HUDEP-2 (cell line): Measurements from ENCODE around the gene ARHGEF10L.
A peak's percentile ranks its signal among the peaks of the same experiment; 100 is the strongest.

Experiments used
- DNase-seq, 76 experiments: peaks; one replicate each; lab custom pipeline; 2025; ENCODE audit not compliant: unreplicated experiment in 76 of 76; lab: John Stamatoyannopoulos, UW

ARHGEF10L gene

DNA sequence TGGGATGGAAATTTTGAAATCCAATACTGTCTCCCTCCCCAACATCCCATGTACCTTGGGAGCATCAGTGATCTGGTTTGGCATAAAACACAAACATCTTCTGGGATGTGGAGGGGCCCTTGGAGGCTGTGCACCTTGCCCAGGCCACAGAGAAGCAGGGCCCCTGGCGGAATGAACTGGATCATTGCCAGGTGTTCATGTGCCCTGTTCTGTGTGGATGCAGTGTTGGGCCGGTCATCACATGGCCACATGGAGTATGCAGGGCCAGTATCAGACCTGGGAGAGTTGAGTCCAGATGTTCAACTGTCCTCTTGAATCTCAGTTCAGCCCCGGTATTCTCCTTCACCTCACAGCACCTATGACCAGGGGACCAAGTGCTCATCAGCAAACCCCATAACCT lies 26.9 kb downstream of the ARHGEF10L start:
- DNase-seq: no peak

DNA sequence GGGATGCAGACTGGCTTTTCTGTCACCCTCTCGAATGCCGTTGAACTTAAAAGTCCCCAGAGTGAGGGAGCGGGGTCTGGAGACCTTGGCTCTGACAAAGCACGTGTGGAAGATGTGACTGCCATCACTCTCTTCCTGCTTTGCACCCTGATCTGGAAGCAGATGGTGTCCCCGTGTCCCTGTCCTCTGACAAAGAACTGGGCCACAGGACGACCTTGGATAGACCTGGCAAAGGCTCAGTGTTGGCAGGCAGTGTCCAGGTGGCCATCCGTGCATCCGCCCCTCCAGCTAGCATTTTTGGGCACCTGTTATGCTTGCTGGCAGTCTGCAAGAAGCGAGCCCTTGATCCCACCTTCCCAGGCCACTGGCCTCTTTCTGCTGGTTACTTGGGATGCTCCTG lies 27.4 kb downstream of the ARHGEF10L start:
- DNase-seq: no peak

DNA sequence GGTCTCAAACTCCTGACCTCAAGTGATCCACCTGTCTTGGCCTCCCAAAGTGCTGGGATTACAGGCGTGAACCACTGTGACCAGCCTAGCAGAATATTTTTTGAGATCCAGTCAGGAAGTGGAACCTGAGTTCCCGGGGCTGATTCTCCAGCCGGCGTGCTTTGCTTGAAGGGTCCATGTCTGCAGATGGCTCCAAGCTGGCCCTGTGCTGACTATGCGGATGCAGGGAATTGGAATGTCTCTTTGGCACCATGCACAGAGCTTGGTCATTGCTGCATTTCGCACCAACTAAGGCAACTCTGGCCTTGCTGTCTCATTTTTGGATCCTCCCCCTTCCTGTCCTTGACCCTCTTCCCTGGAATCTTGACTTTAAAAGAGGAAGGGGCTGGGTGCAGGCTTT lies 28.1 kb downstream of the ARHGEF10L start:
- DNase-seq: no peak

DNA sequence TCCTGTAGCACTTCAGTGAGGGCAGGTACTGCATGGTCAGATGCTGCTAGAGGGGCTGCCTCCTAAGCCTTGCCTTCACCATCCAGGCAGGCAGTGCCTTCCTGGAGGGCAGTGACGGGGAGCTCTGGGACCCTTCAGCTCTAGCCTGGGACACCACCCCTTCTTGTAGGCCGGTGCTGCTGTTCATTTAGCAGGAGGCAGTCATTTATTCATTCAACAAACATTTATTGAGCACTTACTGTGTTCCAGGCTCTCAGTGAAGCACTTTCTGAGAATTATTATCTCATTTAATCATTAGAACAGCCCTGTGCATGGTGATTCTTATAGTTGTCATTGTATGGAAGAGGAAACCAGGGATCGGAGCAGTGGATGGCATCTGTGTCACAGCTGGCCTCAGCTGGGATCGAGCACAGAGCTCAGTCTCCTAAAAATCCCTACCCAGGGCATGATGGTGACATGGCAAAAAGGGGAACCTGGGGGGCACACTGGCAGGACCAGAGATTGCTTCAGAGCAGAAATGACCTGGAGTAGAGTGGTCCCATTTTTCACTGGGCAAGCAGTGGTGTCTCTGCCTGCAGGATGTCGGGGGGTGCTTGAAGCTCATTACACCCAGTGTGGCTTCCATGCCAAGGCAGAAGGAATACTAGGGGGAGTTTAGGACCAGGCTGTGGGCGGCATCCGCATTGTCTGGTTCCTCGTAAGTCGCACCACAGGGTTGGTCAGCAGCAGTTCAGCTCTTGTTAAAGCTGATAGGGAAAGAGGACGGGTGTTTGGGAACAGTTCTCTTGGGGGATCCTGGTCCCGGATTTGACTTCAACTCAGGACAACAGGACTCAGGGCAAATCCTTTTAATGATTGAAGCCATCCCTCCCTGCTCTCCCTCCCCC lies 28.8 kb downstream of the ARHGEF10L start:
- no peak for DNase-seq

DNA sequence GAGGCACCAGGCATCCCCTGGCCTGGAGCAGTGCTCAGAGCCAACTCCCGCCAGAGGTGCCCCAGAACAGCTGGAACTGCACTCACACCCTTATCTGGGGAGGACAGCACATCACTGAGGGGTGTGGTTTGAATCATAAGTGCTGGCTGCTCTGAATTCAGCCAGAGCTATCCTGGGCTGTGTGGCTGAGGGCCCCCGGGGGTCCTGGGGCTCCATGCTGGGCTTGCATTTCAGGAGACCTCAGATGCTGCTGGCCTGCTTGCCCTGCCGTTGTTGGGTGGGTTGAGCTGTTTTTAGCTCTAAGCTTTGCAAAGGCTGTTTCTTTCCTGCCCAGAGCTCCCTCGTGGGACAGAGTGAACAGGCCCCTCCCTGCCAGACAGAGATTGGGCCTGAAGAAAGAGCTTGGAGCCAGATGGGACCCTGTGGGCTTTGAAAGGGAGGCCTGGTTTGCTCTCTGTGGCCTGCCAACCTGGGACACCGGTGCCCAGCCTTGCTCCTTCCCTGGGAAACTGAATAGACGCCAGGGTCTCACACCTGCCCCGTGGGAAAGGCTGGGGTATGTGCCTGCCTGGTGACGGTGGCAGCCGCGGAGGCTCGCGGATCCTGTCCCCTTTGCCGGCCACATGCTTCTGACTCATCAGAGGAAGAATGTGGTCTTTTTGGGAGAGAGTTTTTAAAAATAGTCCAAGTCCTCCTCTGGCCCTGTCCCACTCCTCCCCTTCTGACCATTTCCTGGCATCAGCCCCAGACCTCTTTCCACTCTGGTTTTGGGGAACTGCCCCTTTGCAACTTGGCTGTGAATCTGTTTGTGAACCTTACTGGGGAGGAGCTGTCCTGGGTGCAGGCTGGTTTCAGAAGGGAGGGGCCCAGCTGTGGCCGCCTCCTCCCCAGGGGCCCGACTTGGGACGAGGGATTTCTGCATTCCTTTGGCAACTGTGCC lies 30.0 kb downstream of the ARHGEF10L start:
- peak in 71 of 76 experiments; percentile 13 to 83 (median 54) for DNase-seq

DNA sequence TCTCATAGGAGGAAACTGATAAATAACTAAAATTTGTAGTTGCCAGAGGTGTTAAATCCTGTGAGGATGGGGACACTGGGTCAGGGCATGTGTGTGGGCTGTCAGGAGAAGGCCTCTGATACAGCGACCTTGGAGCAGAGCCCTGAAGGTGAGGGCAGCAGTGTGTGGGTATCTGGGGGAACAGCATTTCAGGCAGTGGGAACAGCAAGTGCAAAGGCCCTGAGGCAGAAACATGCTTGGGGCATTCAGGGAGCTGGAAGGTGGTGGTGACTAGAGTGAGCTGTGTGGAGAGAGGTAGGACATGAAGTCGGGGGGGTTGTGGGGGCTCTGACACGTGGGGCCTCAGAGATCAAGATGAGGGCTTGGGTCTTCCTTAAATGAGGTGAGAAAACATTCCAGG lies 30.7 kb downstream of the ARHGEF10L start:
- no peak for DNase-seq

DNA sequence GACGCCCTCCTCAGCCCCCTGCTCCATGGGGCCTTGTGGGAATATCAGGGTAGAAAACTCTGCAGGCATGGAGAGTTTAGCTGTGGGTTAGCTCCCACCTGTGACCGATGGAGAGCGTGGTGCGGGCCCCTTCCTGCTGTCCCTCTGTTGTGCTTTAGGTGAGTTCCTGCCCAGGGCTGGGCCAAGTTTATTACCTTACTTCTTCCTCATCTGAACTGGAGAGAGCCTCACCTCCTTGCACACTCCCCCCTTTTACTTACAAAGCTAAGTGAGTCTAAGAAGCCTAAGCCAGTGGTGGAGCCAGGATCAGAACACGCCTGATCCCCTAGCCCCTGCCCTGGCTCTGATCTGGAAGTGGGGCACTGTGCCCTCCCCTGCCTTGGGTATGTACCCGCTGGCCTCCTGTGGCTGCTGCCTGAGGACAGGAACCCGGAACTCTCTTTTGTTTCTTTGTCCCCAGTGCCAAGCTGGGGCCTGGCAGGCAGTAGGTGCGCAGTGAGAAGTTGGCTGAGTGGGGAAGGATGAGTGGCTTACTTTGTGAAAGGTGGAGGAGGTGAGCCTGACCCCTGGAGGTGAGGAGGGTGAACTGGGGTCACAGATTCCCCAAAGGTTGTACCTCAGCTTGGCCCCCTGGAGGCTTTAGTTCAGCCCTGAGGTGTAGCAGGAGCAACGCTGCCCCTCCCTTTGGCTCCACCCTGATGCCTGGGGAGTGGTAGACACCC lies 32.9 kb downstream of the ARHGEF10L start:
- DNase-seq: peak in 1 of 76 experiments; percentile 13

DNA sequence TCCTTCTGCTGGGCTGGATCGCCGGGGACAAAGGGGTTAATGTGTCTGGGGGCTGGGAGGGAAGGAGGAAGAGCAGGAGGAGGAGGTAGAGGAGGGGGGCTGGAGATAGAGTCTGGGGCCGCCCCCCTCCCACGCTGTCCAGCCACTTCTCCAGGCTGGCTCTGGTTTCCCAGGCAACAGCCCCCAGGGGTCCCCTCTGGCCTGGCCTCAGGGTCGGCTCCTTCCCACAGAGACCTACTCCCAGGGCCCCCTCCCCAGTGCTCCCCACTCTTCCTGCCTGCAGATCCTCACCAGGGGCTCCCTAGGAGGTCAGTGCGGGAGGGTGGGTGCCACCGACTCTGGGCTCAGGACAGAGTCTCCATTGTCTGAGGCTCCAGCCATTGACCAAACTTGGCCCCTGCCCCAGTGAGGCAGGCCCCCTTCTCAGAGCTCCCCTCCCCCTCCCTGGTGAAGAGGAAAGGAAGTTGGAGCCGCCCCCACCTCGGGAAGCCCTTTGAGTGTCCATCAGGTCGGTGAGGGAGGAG lies 34.1 kb downstream of the ARHGEF10L start:
- no peak for DNase-seq

DNA sequence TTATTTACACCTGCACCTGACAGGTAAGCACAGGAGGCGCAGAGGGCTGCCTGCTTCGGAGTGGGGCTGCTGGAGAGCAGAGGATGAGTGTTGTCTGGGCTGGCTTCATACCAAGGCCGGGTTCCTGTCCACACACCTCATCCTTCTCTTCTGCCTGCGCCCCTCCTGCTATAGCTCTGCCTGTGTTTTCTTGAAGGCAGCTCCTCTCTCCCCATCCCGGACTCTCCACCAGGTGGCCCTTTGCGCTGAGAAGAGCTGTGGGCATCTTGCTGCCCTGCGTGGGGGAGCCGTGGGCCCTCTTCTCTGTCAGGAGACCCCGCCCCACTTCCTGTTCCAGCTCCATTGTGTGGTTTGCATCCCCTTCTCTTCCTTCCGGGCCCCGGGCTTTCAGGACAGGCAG lies 35.0 kb downstream of the ARHGEF10L start:
- DNase-seq: no peak

DNA sequence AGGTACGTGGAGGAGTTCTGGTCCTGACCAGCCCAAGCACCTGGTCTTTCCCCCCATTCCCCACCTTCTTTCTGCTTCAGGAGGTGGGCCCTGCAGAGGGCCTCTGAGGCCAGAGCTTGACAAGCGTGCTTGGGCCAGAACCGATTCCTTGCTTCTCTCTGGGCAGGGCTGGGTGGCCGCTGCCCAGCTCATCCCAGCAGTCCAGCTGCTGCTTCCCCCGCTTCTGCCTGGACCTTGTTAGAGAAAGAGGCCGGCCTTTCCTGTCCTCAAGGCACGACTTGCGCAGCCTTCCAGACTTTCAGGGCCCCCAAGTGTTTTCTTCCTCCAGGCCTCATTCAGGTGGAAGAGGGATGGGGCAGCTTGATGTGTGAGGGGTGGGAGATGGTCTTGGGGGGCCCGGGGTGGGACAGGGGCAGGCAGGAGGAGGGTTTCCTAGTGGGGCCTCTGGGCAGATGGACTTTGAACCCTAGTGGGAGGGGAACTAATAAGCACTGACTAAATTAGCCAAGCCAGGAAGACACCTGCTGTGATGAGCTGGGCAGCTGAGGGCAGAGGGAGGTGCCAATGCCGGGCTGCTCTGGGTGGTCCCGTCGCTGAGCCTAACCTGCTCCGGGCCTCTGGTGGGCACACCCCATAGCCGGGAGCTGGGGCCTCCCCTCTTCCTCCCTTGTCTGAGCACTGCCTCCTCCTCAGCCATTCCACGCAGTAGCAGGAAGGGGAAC lies 36.5 kb downstream of the ARHGEF10L start:
- no peak for DNase-seq

DNA sequence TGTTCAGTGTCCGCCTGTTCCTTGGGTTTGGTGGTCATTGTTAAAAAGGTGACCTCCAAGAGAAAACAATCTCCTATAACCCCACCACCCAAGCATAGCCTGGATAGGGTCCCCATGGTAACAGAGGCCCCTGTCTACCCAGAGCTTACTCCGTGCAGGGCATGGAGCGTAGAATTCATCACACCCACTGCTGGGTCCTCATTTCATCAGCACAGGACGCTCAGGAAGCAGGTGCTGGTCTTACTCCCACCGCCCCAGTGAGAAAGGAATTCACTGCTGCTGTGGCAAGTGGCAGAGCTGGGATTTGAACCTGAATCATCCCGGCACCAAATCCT lies 37.0 kb downstream of the ARHGEF10L start:
- no peak for DNase-seq

DNA sequence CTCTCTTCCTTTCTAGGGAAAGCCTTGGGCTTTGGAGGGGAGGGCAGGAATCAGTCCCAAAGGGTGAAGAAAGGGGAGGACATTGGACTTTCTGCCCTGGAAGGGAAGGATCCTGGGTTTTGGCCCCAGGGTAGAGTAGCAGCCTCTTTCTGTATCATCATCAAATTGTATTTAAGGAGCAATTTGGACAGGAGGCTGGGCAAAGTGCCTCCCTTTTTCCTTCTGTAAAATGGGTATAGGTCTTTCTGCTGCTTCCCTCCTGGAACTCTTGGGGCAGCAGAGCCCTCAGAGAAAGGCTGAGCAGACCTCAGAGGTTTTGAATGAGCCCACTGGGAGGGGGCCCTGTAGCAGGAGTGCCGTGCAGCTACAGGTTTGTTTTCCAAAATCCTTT lies 38.4 kb downstream of the ARHGEF10L start:
- DNase-seq: no peak

DNA sequence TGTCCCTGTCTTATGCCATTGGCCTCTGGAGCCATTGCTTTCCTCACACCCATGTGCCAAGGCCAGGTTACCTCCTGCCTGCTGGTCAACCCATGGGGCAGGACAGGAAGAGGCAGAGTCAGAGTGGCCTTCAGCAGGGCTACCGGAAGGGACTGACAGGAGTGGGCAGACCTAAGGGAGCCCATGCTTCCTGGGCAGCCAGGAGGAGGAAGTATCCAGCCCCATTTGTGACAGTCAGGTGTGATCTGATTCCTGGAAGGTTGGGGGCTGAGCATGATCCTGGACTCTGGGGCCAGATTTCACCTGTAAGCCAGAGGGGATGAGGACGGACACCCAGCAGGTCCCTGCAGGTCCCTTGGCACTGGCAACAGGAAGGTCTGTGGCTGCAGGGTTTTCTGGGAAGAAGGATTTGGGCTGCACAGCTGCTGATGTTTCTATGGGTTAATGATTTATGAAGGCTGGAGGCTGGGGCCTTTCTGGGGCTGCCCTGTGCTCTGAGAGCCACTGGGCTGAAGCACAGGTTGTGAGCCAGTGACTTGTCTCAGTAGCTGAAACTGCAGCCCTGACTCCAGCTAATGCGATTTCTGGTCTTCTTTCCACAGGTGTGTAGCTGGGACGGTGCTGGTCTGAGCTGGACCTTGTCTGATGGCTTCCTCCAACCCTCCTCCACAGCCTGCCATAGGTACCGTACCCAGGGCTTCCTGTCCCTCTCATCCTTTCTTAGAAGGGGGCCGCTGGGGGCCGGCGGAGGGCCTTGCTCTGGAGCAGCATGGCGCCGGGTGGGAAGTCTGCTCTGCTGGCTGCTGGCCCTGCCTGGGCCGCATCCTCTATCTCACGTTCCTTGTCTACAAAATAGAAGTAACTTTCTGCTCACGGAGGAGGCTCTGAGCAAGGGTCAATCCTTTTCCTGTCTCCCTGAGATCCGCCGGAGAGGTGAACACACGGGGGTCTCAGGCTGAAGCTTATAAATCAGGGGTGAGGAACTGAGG lies 40.7 kb downstream of the ARHGEF10L start:
- no peak for DNase-seq

DNA sequence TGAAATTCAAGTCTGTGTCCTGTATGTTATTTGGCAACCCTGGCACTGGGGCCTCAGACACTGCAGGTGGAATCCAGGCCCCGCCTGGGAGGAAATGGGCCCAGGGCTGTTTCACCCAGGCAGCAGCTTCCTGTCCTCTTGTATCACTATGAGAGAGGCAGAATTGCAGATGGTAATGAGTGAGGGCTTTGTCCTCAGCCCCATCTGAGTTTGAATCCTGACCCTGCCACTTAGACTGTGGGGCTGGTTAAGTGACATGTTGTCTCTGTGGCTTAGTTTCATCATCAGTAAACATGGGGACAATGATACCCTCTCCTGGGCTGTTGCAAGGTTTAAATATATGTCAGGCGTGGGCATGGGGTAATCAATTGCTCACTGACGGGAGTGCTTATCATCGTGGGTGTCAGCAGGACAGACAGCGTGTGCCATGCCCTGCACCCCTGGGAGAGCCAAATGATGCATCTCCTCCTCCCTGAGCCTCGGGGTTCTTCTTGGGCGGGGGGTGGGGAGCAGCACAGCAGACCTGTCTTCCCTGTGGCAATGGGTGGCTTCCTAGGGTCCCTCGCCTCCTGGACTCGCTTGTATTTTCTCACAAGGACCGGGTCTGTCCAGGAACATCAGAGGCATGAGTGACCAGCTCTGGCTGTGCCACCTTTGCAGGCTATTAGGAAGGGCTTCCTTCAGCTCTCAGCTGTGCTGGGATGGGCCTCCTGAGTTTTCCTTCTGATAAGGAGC lies 42.1 kb downstream of the ARHGEF10L start:
- no peak for DNase-seq

DNA sequence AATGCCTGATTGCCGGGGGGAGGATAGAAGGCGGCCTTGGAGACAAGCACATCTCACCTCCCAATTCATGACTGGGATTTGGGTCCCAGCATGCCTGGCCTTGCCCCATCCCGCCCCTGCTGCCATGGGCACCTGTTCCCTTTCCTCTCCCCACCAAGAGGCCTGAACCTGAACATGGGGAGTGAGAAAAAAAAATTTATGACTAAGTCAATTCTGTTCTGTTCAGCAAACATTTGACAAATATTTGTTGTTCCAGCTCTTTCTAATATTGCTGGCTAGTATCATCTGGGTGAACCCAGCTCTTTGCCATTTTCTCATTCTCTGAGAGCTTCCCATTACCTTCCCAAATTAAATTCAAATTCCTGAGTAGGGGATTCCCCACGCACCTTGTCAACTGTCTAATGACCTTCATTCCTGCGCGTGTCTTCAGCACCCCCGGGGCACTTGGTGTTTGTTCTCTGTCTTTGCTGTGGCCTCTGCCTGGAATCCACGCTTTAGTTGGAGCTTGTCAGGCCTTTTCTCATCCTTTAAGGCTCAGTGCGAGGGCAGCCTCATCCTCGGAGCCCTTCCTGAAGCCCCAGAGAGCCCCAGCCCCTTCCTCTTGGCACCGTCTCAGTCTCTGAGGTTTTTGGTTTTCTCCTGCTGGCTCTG lies 42.8 kb downstream of the ARHGEF10L start:
- DNase-seq: no peak

DNA sequence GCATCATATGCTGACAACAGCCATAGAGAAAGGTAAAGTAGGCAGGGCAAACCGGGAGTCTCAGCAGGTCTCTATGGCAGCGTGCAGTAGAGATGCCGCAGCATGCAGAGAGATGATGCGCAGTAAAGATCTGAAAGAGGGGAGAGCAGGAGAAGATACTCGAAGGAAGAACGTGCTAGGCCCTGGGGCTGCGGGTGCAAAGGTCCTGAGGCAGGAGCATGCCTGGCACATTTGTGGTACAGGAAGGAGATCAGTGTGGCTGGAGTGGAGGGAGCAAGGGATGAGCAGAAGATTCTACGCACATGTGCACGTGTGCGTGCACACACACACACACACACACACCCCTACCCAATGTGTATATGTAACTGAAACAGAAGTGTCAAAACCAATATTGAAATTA lies 45.0 kb downstream of the ARHGEF10L start:
- DNase-seq: no peak

DNA sequence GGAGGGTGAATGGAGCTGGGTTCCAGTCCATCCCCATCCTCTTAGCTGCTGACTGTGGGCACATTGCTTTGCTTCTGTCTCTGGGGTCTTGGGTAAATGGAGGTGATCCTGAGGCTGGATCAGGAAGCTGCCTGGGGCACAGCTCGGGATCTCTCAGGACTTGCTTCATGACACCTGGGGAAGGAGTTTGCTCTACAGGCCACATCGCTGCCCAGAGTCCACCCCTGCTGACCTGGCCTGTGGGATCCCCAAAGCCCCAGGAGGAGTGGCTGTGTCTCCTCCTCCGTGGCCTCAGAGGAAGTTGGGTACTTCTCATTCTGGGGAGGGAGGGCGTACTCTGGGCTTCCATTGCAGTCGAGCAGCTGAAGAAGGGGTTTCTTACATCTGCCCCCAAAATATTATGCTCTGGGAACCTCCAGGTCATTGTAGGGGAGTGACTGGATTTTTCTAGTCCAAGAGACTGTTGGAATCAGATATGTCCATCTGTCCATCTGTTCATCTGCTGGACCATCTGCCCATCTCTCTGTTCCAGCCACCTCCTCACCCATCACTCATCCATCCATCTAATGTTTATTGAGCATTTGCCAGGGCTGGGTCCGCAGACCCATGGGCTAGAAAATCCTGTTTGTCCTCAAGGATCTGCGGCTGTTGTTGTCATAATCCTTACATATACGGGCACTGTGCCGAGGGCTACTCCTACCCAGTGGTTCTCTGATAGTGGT lies 45.9 kb downstream of the ARHGEF10L start:
- no peak for DNase-seq
